CD14-positive monocyte (primary cell): Measurements from ENCODE around the gene KRTAP4-7. TPM values are rescaled to one million over a fixed set of nuclear protein-coding genes. Genes with fewer than 3 reads are reported as not detected.

Source experiments
- DNase-seq, 3 donors: peaks; one replicate each; pipeline ENCODE4 v3.0.0-alpha.2; 2011 to 2022
- H2AFZ ChIP-seq: 2 replicates; pipeline ENCODE4 v1.6.0; 2012; ENCODE audit warnings: mild to moderate bottlenecking, low read depth, low read length, inconsistent platforms; ENCODE audit not compliant: insufficient read depth, poor library complexity, severe bottlenecking
- H3K27ac ChIP-seq, 2 donors: 1 replicate in 1 of 2; 2 replicates in 1 of 2; pipeline ENCODE4 v1.5.1; 2012 to 2013; ENCODE audit warnings: low read length in 2 of 2, control low read depth in 1 of 2, inconsistent platforms in 1 of 2, low read depth in 1 of 2, mild to moderate bottlenecking in 1 of 2
- H3K27me3 ChIP-seq, 2 donors: one replicate each; pipeline versions ENCODE4 v1.6.0 to v1.6.1; 2011 to 2013; ENCODE audit warnings: low read length in 2 of 2; ENCODE audit not compliant: control insufficient read depth in 2 of 2, insufficient read depth in 2 of 2
- H3K36me3 ChIP-seq, 2 donors: replicated peaks in 1 of 2; 1 replicate in 1 of 2; 2 replicates in 1 of 2; pipeline versions ENCODE4 v1.5.1 to v1.6.1; 2012 to 2013; ENCODE audit warnings: low read length in 2 of 2, control low read depth in 1 of 2, inconsistent platforms in 1 of 2, mild to moderate bottlenecking in 1 of 2; ENCODE audit not compliant: insufficient read depth in 2 of 2, control insufficient read depth in 1 of 2
- H3K4me1 ChIP-seq, 2 donors: 1 replicate in 1 of 2; 2 replicates in 1 of 2; pipeline versions ENCODE4 v1.5.1 to v1.6.1; 2012 to 2013; ENCODE audit warnings: low read length in 2 of 2, control low read depth in 1 of 2, inconsistent platforms in 1 of 2, mild to moderate bottlenecking in 1 of 2, moderate library complexity in 1 of 2; ENCODE audit not compliant: insufficient read depth in 2 of 2, control insufficient read depth in 1 of 2
- H3K4me2 ChIP-seq: replicated peaks from 2 replicates; pipeline ENCODE3; 2012; ENCODE audit warnings: low read length, moderate library complexity, mild to moderate bottlenecking; ENCODE audit not compliant: poor library complexity, severe bottlenecking; ENCODE audit errors: extremely low read depth
- H3K4me3 ChIP-seq, 3 experiments: fragments of 200-600 bp in 1 of 3; sonication (generic) in 1 of 3; replicated peaks in 1 of 3; 1 replicate in 2 of 3; 2 replicates in 1 of 3; pipeline ENCODE4 v1.5.1; 2011 to 2013; ENCODE audit warnings: low read length in 3 of 3, mild to moderate bottlenecking in 3 of 3, control low read depth in 2 of 3, low read depth in 2 of 3, inconsistent platforms in 1 of 3, moderate library complexity in 1 of 3
- H3K79me2 ChIP-seq: 2 replicates; pipeline ENCODE4 v1.6.0; 2012; ENCODE audit warnings: mild to moderate bottlenecking, control low read depth, inconsistent platforms, low read length, moderate library complexity; ENCODE audit not compliant: insufficient read depth
- H3K9ac ChIP-seq: 2 replicates; pipeline ENCODE4 v1.6.0; 2017; ENCODE audit warnings: low read length, mild to moderate bottlenecking; ENCODE audit not compliant: insufficient read depth, poor library complexity, severe bottlenecking
- H3K9me3 ChIP-seq, 2 donors: replicated peaks in 1 of 2; 1 replicate in 1 of 2; 2 replicates in 1 of 2; pipeline versions ENCODE4 v1.5.1 to v1.6.1; 2012 to 2013; ENCODE audit warnings: low read length in 2 of 2, control low read depth in 1 of 2; ENCODE audit not compliant: control insufficient read depth in 1 of 2, insufficient read depth in 1 of 2
- H4K20me1 ChIP-seq: 2 replicates; pipeline ENCODE4 v1.6.0; 2012; ENCODE audit warnings: mild to moderate bottlenecking, low read length, control low read depth, moderate library complexity; ENCODE audit not compliant: insufficient read depth
- H3K27ac Mint-ChIP-seq, 7 donors: one replicate each; pipeline ENCODE4 v1.8.0; 2020; ENCODE audit warnings: mild to moderate bottlenecking in 7 of 7, mixed read lengths in 7 of 7, moderate library complexity in 6 of 7, inconsistent platforms in 2 of 7
- H3K27me3 Mint-ChIP-seq, 3 donors: one replicate each; pipeline ENCODE4 v1.8.0; 2021 to 2022; ENCODE audit warnings: low read depth in 3 of 3, mild to moderate bottlenecking in 3 of 3, mixed read lengths in 3 of 3, moderate library complexity in 3 of 3, inconsistent platforms in 1 of 3
- H3K36me3 Mint-ChIP-seq, 2 donors: one replicate each; pipeline ENCODE4 v1.8.0; 2020; ENCODE audit warnings: mixed read lengths in 2 of 2, inconsistent platforms in 1 of 2, mild to moderate bottlenecking in 1 of 2
- H3K4me1 Mint-ChIP-seq: one replicate; pipeline ENCODE4 v1.8.0; 2020; ENCODE audit warnings: mild to moderate bottlenecking, mixed read lengths
- H3K4me3 Mint-ChIP-seq, 2 donors: one replicate each; pipeline ENCODE4 v1.8.0; 2020; ENCODE audit warnings: mild to moderate bottlenecking in 2 of 2, mixed read lengths in 2 of 2, moderate library complexity in 1 of 2
- H3K9me3 Mint-ChIP-seq, 7 donors: one replicate each; pipeline ENCODE4 v1.8.0; 2020 to 2022; ENCODE audit warnings: mixed read lengths in 7 of 7, mild to moderate bottlenecking in 6 of 7, moderate library complexity in 6 of 7, inconsistent platforms in 2 of 7
- CTCF ChIP-seq: fragments of 200-600 bp; IDR thresholded peaks from one replicate; pipeline ENCODE4 v1.8.0; 2022; ENCODE audit warnings: antibody characterized with exemption, mild to moderate bottlenecking
- WGBS: methylation state at CpG from one replicate; pipeline ENCODE4 v1.1.5; 2013; ENCODE audit warnings: missing lambda C conversion rate; ENCODE audit not compliant: insufficient coverage; 5-methylcytosine and 5-hydroxymethylcytosine counted together
- intact Hi-C, 2 donors: fragments of 100-400 bp; cut with micrococcal nuclease; formaldehyde crosslinking; loops; one replicate each; pipeline versions ENCODE4 v1.15.0 to v1.15.1; 2023
- polyA plus RNA-seq, 3 donors: library from polyadenylated mRNA; depleted of rRNA in 1 of 3; unstranded in 2 of 3; stranded (reverse) in 1 of 3; fragments of 300-500 nt in 2 of 3; fragments of >200 nt in 1 of 3; fragmentation: Illumina TruSeq in 2 of 3; gene quantifications; 1 replicate in 2 of 3; 2 replicates in 1 of 3; pipeline ENCODE4 v1.2.3, GENCODE V29; 2012 to 2021

Gene KRTAP4-7
- polyA plus RNA-seq, 3 donors: not detected

- no CpG with 5 or more reads among the region's 1 CpG for WGBS
- no peak for DNase-seq
- Mint-ChIP-seq H3K4me3 (no peak overlapping the region), H3K9me3 (peaks cover 0 to 2% (median 0%) of the 10 kb centered on the region in 7 donors), H3K4me1 (no peaks in the 10 kb centered on the region), H3K27me3 (peaks cover 0 to 2% (median 0%) of the 10 kb centered on the region in 3 donors), H3K36me3 (no peaks in the 10 kb centered on the region), H3K27ac (no peak overlapping the region)
- H3K4me2 ChIP-seq: no peak overlapping the region
- no peaks in the 10 kb centered on the region for H3K79me2 ChIP-seq
- H3K27ac ChIP-seq: no peak overlapping the region
- H3K27me3 ChIP-seq: no peaks in the 10 kb centered on the region
- no peaks in the 10 kb centered on the region for H3K4me1 ChIP-seq
- no peak overlapping the region for H3K9ac ChIP-seq
- H3K9me3 ChIP-seq: no peaks in the 10 kb centered on the region
- no peaks in the 10 kb centered on the region for H3K36me3 ChIP-seq
- no peak overlapping the region for H2AFZ ChIP-seq
- intact Hi-C loops: no loop called here
- H4K20me1 ChIP-seq: no peaks in the 10 kb centered on the region
- TF ChIP-seq CTCF: no peak
- H3K4me3 ChIP-seq: no peak overlapping the region
These were observed 43.4 kb downstream of the KRTAP4-7 start for GRCh38 chr17:41127371-41127770.

GRCh38 chr17:41131979-41132378, 48.0 kb downstream of the KRTAP4-7 start:
- Histone ChIP-seq H2AFZ (no peak overlapping the region), H3K36me3 (no peaks in the 10 kb centered on the region), H3K27ac (no peak overlapping the region), H3K9ac (no peak overlapping the region), H3K27me3 (no peaks in the 10 kb centered on the region), H3K4me1 (no peaks in the 10 kb centered on the region), H3K9me3 (no peaks in the 10 kb centered on the region), H4K20me1 (no peaks in the 10 kb centered on the region), H3K79me2 (no peaks in the 10 kb centered on the region), H3K4me3 (no peak overlapping the region), H3K4me2 (no peak overlapping the region)
- H3K4me3 Mint-ChIP-seq: no peak overlapping the region
- H3K9me3 Mint-ChIP-seq: peaks cover 0 to 2% (median 0%) of the 10 kb centered on the region in 7 donors
- H3K27ac Mint-ChIP-seq: no peak overlapping the region
- H3K4me1 Mint-ChIP-seq: no peaks in the 10 kb centered on the region
- WGBS: 100% methylated on average over 2 of the region's 3 CpGs
- H3K36me3 Mint-ChIP-seq: no peaks in the 10 kb centered on the region
- no peaks in the 10 kb centered on the region for H3K27me3 Mint-ChIP-seq
- intact Hi-C loops: no loop called here
- TF ChIP-seq CTCF: no peak
- no peak for DNase-seq
